GM11168 (cell line): ENCODE results near the gene PRKCH.

Experiments used
- in situ Hi-C: fragments of 300-500 bp; cut with MboI; formaldehyde crosslinking; loops from one replicate; pipeline ENCODE4 v1.12.0; 2022; ENCODE audit warnings: low sequenced_read_pairs; ENCODE audit not compliant: unreplicated experiment

The PRKCH gene

GRCh38 chr14:61478971-61479473 lies 157.6 kb downstream of the PRKCH start:
- in situ Hi-C loops: no loop called here

GRCh38 chr14:61479746-61480502 lies 158.5 kb downstream of the PRKCH start:
- in situ Hi-C loops: no loop called here

GRCh38 chr14:61480704-61481285 lies 159.4 kb downstream of the PRKCH start:
- in situ Hi-C loops: no loop called here

GRCh38 chr14:61481701-61482100 lies 160.3 kb downstream of the PRKCH start:
- in situ Hi-C loops: no loop called here

- in situ Hi-C loops: no loop called here
Observed at GRCh38 chr14:61482348-61483206, 161.2 kb downstream of the PRKCH start.

GRCh38 chr14:61483476-61483875 lies 162.1 kb downstream of the PRKCH start:
- in situ Hi-C loops: no loop called here

GRCh38 chr14:61484031-61484430 lies 162.7 kb downstream of the PRKCH start:
- in situ Hi-C loops: no loop called here

GRCh38 chr14:61484826-61485584 lies 163.6 kb downstream of the PRKCH start:
- in situ Hi-C loops: no loop called here

GRCh38 chr14:61485661-61486060 lies 164.3 kb downstream of the PRKCH start:
- in situ Hi-C loops: no loop called here

GRCh38 chr14:61486930-61487495 lies 165.6 kb downstream of the PRKCH start:
- in situ Hi-C loops: no loop called here

- in situ Hi-C loops: no loop called here
Observed at GRCh38 chr14:61488417-61489401, 167.3 kb downstream of the PRKCH start.

- in situ Hi-C loops: no loop called here
Observed at GRCh38 chr14:61489512-61489911, 168.1 kb downstream of the PRKCH start.

GRCh38 chr14:61489932-61490331 lies 168.6 kb downstream of the PRKCH start:
- in situ Hi-C loops: no loop called here

GRCh38 chr14:61491224-61491623 lies 169.8 kb downstream of the PRKCH start:
- in situ Hi-C loops: no loop called here

GRCh38 chr14:61491876-61492434 lies 170.6 kb downstream of the PRKCH start:
- in situ Hi-C loops: no loop called here

- in situ Hi-C loops: no loop called here
Observed at GRCh38 chr14:61492474-61492873, 171.1 kb downstream of the PRKCH start.

GRCh38 chr14:61493239-61493638 lies 171.9 kb downstream of the PRKCH start:
- in situ Hi-C loops: no loop called here

GRCh38 chr14:61494018-61494417 lies 172.6 kb downstream of the PRKCH start:
- in situ Hi-C loops: no loop called here
